Measurements from ENCODE around the gene PRKCSH. TPM values are rescaled to one million over a fixed set of nuclear protein-coding genes. Genes with fewer than 3 reads are reported as not detected.
A peak's percentile ranks its signal among the peaks of the same experiment; 100 is the strongest.

Gene PRKCSH
- total and polyA plus RNA-seq, 10 of the 15 experiments (the other 5 are each of a cell fraction or from before 2014, with no cell fraction given) = 1.1 to 280 (median 44.1) TPM

DNA sequence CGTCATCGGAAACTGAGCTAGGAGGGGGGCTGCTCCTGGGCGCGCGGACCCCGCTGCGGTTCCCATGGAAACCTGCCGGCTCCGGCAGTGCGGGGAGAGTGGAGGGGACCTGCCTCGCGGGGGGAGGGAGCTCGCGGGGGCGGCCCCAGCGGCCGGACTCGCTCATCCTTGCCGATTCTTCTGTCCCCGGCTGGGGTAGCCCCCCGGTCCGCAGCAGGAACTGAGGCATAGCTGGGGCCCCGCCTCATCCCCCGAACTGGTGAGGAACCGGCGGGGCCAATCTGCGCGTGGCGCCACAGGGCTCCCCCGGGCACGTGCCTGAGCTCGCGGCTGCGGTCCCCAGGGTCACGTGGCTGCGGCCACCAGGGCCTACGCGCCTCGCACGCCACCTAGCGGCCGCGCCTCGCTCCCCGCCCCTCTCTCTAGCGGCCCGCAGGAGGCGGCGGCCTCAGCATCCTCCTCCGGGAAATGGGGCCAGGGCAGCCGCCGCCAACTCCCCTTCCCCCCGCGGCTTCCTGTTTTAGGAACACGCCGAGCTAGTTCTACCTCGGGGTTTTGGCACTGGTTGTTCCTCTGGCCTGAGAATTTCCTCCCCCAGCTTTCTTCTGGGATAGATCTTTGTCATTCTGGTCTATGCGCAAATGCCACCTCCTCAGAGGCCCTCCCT, 47.1 kb downstream of the PRKCSH start (continued):
- TF ChIP-seq STAT1 (conservative IDR thresholded peaks at IDR 0.05) (peak; percentile 86; the same call in 1 of the 2 replicates), YY1 (IDR thresholded peaks at IDR 0.05; ENCODE audit: low read depth, low read length) (peak; percentile 85), RB1 (IDR thresholded peaks at IDR 0.05; ENCODE audit: borderline replicate concordance) (peak; percentile 78; the same call in 1 of the 2 replicates), MEF2B (IDR thresholded peaks at IDR 0.05; ENCODE audit: partially characterized antibody, poor library complexity, severe bottlenecking) (peak; percentile 78), BHLHE40 (IDR thresholded peaks at IDR 0.05; ENCODE audit: borderline replicate concordance in 1 of 2, low read depth in 2 of 2, low read length in 1 of 2) (peak; percentile 100), SP1 (IDR thresholded peaks at IDR 0.05; ENCODE audit: low read depth, low read length) (peak; percentile 46), IKZF2 (IDR thresholded peaks at IDR 0.05) (peak in 1 of 2 experiments; percentile 31; a peak in 1 of 4 replicates), CEBPB (IDR thresholded peaks at IDR 0.05; ENCODE audit: borderline replicate concordance in 1 of 2, low read depth in 2 of 2, low read length in 2 of 2) (no peak), NR2C2 (IDR thresholded peaks at IDR 0.05; ENCODE audit: borderline replicate concordance, control insufficient read depth, insufficient read length, low read depth) (no peak), MTA3 (IDR thresholded peaks at IDR 0.05; ENCODE audit: borderline replicate concordance, low read length) (no peak), ZNF24 (IDR thresholded peaks at IDR 0.05) (0 out of 2 replicates have a peak, but pooled peaks have one; percentile 58), RAD51 (IDR thresholded peaks at IDR 0.05) (peak; percentile 93), ZNF384 (IDR thresholded peaks at IDR 0.05; ENCODE audit: borderline replicate concordance, low read depth, low read length) (no peak), TCF3 (IDR thresholded peaks at IDR 0.05; ENCODE audit: borderline replicate concordance, insufficient read depth, low read depth, low read length) (no peak; the same call in 1 of the 2 replicates), MYC (IDR thresholded peaks at IDR 0.05; ENCODE audit: insufficient read depth, insufficient read length, insufficient replicate concordance, low read length, severe bottlenecking) (peak; percentile 86), BACH1 (IDR thresholded peaks at IDR 0.05; ENCODE audit: borderline replicate concordance) (peak; percentile 95), RFX5 (IDR thresholded peaks at IDR 0.05; ENCODE audit: low read depth, low read length) (no peak), PAX5 (IDR thresholded peaks at IDR 0.05; ENCODE audit: borderline replicate concordance, low read depth, low read length) (peak; percentile 82; the same call in 1 of the 2 replicates), WRNIP1 (IDR thresholded peaks at IDR 0.05; ENCODE audit: borderline replicate concordance, low read depth, low read length) (no peak)
- TF ChIP-seq, protein P1, sequence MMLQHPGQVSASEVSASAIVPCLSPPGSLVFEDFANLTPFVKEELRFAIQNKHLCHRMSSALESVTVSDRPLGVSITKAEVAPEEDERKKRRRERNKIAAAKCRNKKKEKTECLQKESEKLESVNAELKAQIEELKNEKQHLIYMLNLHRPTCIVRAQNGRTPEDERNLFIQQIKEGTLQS (IDR thresholded peaks at IDR 0.05; ENCODE audit: borderline replicate concordance, extremely low read depth, low read depth, low read length) = peak; percentile 96
- TF ChIP-seq, protein P2, sequence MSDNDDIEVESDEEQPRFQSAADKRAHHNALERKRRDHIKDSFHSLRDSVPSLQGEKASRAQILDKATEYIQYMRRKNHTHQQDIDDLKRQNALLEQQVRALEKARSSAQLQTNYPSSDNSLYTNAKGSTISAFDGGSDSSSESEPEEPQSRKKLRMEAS (IDR thresholded peaks at IDR 0.05; ENCODE audit: low read depth, low read length) = peak; percentile 98
- TF ChIP-seq, protein P3, sequence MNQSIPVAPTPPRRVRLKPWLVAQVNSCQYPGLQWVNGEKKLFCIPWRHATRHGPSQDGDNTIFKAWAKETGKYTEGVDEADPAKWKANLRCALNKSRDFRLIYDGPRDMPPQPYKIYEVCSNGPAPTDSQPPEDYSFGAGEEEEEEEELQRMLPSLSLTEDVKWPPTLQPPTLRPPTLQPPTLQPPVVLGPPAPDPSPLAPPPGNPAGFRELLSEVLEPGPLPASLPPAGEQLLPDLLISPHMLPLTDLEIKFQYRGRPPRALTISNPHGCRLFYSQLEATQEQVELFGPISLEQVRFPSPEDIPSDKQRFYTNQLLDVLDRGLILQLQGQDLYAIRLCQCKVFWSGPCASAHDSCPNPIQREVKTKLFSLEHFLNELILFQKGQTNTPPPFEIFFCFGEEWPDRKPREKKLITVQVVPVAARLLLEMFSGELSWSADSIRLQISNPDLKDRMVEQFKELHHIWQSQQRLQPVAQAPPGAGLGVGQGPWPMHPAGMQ (IDR thresholded peaks at IDR 0.05; ENCODE audit: borderline replicate concordance) = no peak
- TF ChIP-seq, protein P4, sequence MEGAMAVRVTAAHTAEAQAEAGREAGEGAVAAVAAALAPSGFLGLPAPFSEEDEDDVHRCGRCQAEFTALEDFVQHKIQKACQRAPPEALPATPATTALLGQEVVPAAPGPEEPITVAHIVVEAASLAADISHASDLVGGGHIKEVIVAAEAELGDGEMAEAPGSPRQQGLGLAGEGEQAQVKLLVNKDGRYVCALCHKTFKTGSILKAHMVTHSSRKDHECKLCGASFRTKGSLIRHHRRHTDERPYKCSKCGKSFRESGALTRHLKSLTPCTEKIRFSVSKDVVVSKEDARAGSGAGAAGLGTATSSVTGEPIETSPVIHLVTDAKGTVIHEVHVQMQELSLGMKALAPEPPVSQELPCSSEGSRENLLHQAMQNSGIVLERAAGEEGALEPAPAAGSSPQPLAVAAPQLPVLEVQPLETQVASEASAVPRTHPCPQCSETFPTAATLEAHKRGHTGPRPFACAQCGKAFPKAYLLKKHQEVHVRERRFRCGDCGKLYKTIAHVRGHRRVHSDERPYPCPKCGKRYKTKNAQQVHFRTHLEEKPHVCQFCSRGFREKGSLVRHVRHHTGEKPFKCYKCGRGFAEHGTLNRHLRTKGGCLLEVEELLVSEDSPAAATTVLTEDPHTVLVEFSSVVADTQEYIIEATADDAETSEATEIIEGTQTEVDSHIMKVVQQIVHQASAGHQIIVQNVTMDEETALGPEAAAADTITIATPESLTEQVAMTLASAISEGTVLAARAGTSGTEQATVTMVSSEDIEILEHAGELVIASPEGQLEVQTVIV (IDR thresholded peaks at IDR 0.05; ENCODE audit: borderline replicate concordance, partially characterized antibody) = no peak

Data from GM12878 (cell line).